ENCODE data around the gene C1QA. TPM values are rescaled to one million over a fixed set of nuclear protein-coding genes. Genes with fewer than 3 reads are reported as not detected.
A peak's percentile ranks its signal among the peaks of the same experiment; 100 is the strongest.

C1QA gene
- total RNA-seq, 1 experiment from 2014 or later: 0.50 TPM

- TF ChIP-seq HMGXB4 (CRISPR knock-in tag; IDR thresholded peaks at IDR 0.05): no peak; the same call in 1 of the 2 replicates
- peak; percentile 89; the same call in 1 of the 2 replicates for TF ChIP-seq ZBTB21 (CRISPR knock-in tag; IDR thresholded peaks at IDR 0.05; ENCODE audit: borderline replicate concordance)
- peak; percentile 88; the same call in 1 of the 2 replicates for TF ChIP-seq ZNF138 (CRISPR knock-in tag; conservative IDR thresholded peaks at IDR 0.05)
- no peak for TF ChIP-seq ZNF671 (CRISPR knock-in tag; IDR thresholded peaks at IDR 0.05)
- TF ChIP-seq ATF6 (CRISPR knock-in tag; IDR thresholded peaks at IDR 0.05): no peak
- TF ChIP-seq JUN (CRISPR knock-in tag; IDR thresholded peaks at IDR 0.05): 0 out of 2 replicates have a peak, but pooled peaks have one; percentile 73
- TF ChIP-seq ZNF219 (CRISPR knock-in tag; IDR thresholded peaks at IDR 0.05; ENCODE audit: borderline replicate concordance): no peak
- no peak for TF ChIP-seq GABPB1 (CRISPR knock-in tag; IDR thresholded peaks at IDR 0.05)
- TF ChIP-seq HMGA2 (CRISPR knock-in tag; IDR thresholded peaks at IDR 0.05): no peak
- TF ChIP-seq FOXP4 (CRISPR knock-in tag; IDR thresholded peaks at IDR 0.05): peak; percentile 97
- TF ChIP-seq IRF2 (CRISPR knock-in tag; IDR thresholded peaks at IDR 0.05; ENCODE audit: borderline replicate concordance, low read depth): 0 out of 2 replicates have a peak, but pooled peaks have one; percentile 45
- 0 out of 2 replicates have a peak, but pooled peaks have one; percentile 31 for TF ChIP-seq ATF1 (CRISPR knock-in tag; IDR thresholded peaks at IDR 0.05)
- TF ChIP-seq JAZF1 (CRISPR knock-in tag; IDR thresholded peaks at IDR 0.05): no peak
- no peak for TF ChIP-seq STAT6 (CRISPR knock-in tag; conservative IDR thresholded peaks at IDR 0.05; ENCODE audit: low read depth)
- TF ChIP-seq ZNF281 (CRISPR knock-in tag; IDR thresholded peaks at IDR 0.05): peak; percentile 97
- TF ChIP-seq SMAD3 (CRISPR knock-in tag; IDR thresholded peaks at IDR 0.05; ENCODE audit: borderline replicate concordance): peak; percentile 97; the same call in 1 of the 2 replicates
- no peak for TF ChIP-seq ATF3 (CRISPR knock-in tag; conservative IDR thresholded peaks at IDR 0.05)
- no peak for TF ChIP-seq GRHL2 (CRISPR knock-in tag; IDR thresholded peaks at IDR 0.05; ENCODE audit: insufficient replicate concordance, severe bottlenecking)
- TF ChIP-seq USF2 (CRISPR knock-in tag; IDR thresholded peaks at IDR 0.05): 0 out of 2 replicates have a peak, but pooled peaks have one; percentile 31
- peak; percentile 39; the same call in 1 of the 2 replicates for TF ChIP-seq NR1H2 (CRISPR knock-in tag; IDR thresholded peaks at IDR 0.05)
- no peak for TF ChIP-seq OVOL2 (CRISPR knock-in tag; IDR thresholded peaks at IDR 0.05; ENCODE audit: borderline replicate concordance)
- TF ChIP-seq SOX15 (CRISPR knock-in tag; IDR thresholded peaks at IDR 0.05): no peak
- peak; percentile 75; the same call in 1 of the 2 replicates for TF ChIP-seq PREB (CRISPR knock-in tag; IDR thresholded peaks at IDR 0.05; ENCODE audit: borderline replicate concordance)
- peak; percentile 89; the same call in 1 of the 2 replicates for TF ChIP-seq ESRRA (CRISPR knock-in tag; IDR thresholded peaks at IDR 0.05; ENCODE audit: borderline replicate concordance)
- peak; percentile 98 for TF ChIP-seq ZNF232 (CRISPR knock-in tag; IDR thresholded peaks at IDR 0.05)
These were observed 24.9 kb upstream of the C1QA start (continued) for GRCh38 chr1:22611530-22611947.

Data from WTC11 (cell line).